SK-MEL-5 (cell line): ENCODE measurements around the gene SLC25A23. TPM values are rescaled to one million over a fixed set of nuclear protein-coding genes. Genes with fewer than 3 reads are reported as not detected.

Source experiments
- DNase-seq: peaks from one replicate; pipeline ENCODE4 v3.0.0-alpha.2; 2016; ENCODE audit warnings: low read depth, low spot score
- in situ Hi-C: cut with HindIII; loops from 2 replicates; pipeline ENCODE4 v1.10.0; 2016; ENCODE audit warnings: low sequenced_read_pairs, high pct_unique_total_duplicates, low pct_unique_long_range_greater_than_20kb
- small RNA-seq, 2 experiments: library from RNA; depleted of rRNA; stranded (forward); fragments of <200 nt; gene quantifications; one replicate each; pipeline ENCODE3, GENCODE V24; 2014
- total RNA-seq: library from RNA; depleted of rRNA; stranded (reverse); fragments of >200 nt; shearing (Covaris generic); gene quantifications from 2 replicates; pipeline ENCODE4 v1.2.3, GENCODE V29; 2014; rRNA removed

Gene SLC25A23
- total RNA-seq, 1 experiment from 2014 or later = 49.6 TPM

DNA sequence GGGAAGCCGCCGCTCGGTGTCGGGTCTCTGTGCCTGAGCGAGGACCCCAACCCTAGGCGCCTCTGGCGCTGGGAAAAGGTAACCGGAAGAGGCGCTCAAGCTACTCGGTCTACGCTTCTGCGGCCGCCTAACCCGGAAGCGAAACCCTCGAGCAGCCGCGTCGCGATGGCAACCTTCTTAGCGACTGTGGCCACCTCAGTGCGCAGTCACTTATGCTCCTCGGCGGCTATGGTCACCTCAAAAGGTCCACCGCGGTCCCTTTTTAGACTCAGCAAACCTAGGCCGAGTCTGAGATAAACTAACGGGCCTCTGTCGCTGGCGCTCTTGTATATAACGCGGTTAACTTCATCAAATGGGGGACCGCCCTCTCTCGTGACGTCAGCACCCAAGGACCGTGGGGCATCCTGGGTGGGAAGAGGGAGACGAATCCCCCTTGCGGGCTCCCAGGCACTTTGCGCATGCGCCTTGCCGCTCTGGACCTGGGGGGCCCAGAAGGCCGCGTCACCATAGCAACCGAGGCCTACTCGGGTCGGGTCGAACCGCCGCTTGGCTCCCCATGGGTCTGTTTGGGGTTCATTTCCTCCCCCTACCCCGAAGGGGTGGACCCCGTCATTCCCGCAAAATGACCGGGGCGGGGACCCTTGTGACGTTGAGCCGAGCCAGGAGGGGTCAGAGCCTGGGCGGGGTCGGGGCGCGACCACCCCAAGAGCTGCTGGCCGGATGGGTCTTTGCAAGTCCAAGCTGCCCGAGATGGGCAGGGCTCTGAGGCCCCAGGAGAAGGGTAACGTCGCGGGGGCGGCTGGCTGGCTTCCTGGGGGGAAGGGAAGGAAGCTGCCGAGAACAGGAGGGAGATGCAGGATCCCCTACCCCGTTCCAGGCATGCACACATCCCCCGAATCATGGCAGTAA is 66.3 kb downstream of the SLC25A23 start, which contains the start of gene GTF2F1:
Gene GTF2F1, minus strand, starts transcription at position 91 of the 909 bp plus-strand sequence. CDS start 169 bp downstream, outside the sequence.
- peak; percentile 93 for DNase-seq
- in situ Hi-C loops = no loop called here

DNA sequence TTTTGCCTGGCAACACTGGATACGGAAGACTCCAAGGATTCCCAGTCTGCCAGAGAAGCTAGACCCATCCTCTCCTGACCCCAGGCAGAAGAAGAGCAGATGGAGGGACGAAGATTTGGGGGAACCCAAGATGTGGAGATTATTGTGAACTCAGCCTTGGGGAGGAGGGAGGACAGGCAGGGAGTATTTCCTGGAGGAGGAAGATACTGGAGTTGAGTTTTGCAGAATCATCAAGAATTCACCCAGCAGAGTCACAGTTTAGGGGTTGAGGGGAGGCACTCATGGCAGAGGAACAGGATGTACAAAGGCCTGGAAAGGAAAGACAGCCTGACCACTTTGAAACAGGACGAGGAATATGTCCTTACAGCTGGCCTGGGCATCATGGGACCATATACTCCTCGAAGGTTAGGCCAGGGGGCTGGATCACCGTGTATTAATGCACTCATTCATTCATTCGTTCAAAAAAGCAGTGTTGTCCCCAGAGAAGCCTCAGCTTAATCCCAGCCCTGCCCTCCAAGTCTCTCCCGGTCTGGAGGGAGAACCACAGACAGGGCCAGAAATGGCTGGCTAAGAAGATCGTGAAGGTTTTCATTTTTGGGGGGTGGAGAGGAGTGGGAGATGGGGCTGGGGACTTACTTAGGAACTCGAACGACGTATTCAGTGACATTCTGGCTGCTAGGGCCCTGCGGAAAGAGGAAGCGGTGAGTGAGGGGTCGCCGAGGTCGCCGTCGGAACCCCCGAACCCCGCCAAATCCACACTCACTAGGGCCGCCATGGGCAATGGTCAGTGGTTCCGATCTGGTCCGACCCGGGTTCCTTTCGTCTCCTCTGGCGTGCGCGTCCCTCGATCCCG is 67.1 kb downstream of the SLC25A23 start:
- DNase-seq = no peak
- in situ Hi-C loops = no loop called here

Small RNAs within 50 kb of the gene (small RNA-seq; reads per million reads assigned to genes)
- gene AC010503.2 = 0 reads per million in 2 experiments
- 0 reads per million in 2 experiments for gene MIR6790

Other genes with a start within 250 kb of the SLC25A23 start
- 5.8 and 6.4 TPM in 2 replicates for gene MLLT1, start 179.8 kb downstream of the SLC25A23 start, total RNA-seq
- not detected in 2 replicates for gene ACER1, start 126.2 kb downstream of the SLC25A23 start, total RNA-seq
- gene CLPP, start 98.3 kb downstream of the SLC25A23 start, total RNA-seq = 65.0 and 74.3 TPM in 2 replicates
- gene ALKBH7, start 87.0 kb downstream of the SLC25A23 start, total RNA-seq = 28.3 and 29.6 TPM in 2 replicates
- 0.74 and 0.98 TPM in 2 replicates for gene PSPN, start 83.9 kb downstream of the SLC25A23 start, total RNA-seq
- 37.3 and 39.8 TPM in 2 replicates for gene GTF2F1, start 66.6 kb downstream of the SLC25A23 start, total RNA-seq
- 73.9 and 80.0 TPM in 2 replicates for gene KHSRP, start 35.0 kb downstream of the SLC25A23 start, total RNA-seq
- gene SLC25A41, start 26.0 kb downstream of the SLC25A23 start, total RNA-seq = 0.13 TPM in 1 of 2 replicates, not detected in the other
- 0.24 and 0.58 TPM in 2 replicates for gene CRB3, start 4.5 kb upstream of the SLC25A23 start, total RNA-seq
- gene DENND1C, start 22.0 kb upstream of the SLC25A23 start, total RNA-seq = not detected in 2 replicates
- gene TUBB4A, start 42.5 kb upstream of the SLC25A23 start, total RNA-seq = 19.8 and 24.0 TPM in 2 replicates
- 10.9 and 13.7 TPM in 2 replicates for gene TNFSF9, start 71.2 kb upstream of the SLC25A23 start, total RNA-seq
- gene CD70, start 131.4 kb upstream of the SLC25A23 start, total RNA-seq = not detected in 2 replicates
- not detected in 2 replicates for gene TNFSF14, start 210.4 kb upstream of the SLC25A23 start, total RNA-seq